Spleen (tissue), 7 donors: ENCODE results near the gene CABP4.

ENCODE experiments used
- CTCF ChIP-seq, 11 experiments: fragments of 200-600 bp in 7 of 11; fragments of 450-650 bp in 4 of 11; sonication (generic) in 4 of 11; IDR thresholded peaks in 8 of 11; conservative IDR thresholded peaks in 3 of 11; 1 replicate in 7 of 11; 2 replicates in 4 of 11; pipeline versions ENCODE4 v1.4.0 to v1.8.0; 2016 to 2021; ENCODE audit warnings: antibody characterized with exemption in 11 of 11, inconsistent platforms in 4 of 11, mild to moderate bottlenecking in 1 of 11
- POLR2AphosphoS5 ChIP-seq, 3 donors: sonication (generic); formaldehyde crosslinking; IDR thresholded peaks; one replicate each; pipeline ENCODE4 v1.5.1; 2017; ENCODE audit warnings: antibody characterized with exemption in 3 of 3
- donor health status: DM: no; HTN: no; CAD: no; lungs with moderate emphysema.
- donor health status: DM: no; HTN: no; CAD: no.
- donor health status: DM: no; HTN: no; CAD: no.

- TF ChIP-seq POLR2AphosphoS5 (IDR thresholded peaks at IDR 0.05): peak; percentile 54 to 68 (median 54)
- TF ChIP-seq CTCF (IDR thresholded peaks at IDR 0.05 in 8 of 11, conservative IDR thresholded peaks at IDR 0.05 in 3 of 11): no peak
Observed at GRCh38 chr11:67416416-67417335, 38.5 kb upstream of the CABP4 start.
